HEK293 (cell line): ENCODE results near the gene HTRA1.

Source experiments
- CTCF ChIA-PET: fragments of 350-600 bp; formaldehyde crosslinking; extraction: SDS; loops from one replicate; lab custom pipeline; 2021; ENCODE audit warnings: antibody characterized with exemption; lab: Yijun Ruan, JAX
- POLR2A ChIA-PET: fragments of 300-600 bp; formaldehyde crosslinking; extraction: SDS; loops from one replicate; lab custom pipeline; 2020; ENCODE audit warnings: antibody characterized with exemption, inconsistent platforms; lab: Yijun Ruan, JAX
- H3K27ac ChIP-seq: fragments of 200-500 bp; sonication (Bioruptor generic); 2 replicates; pipeline ENCODE4 v1.5.1; 2014; ENCODE audit warnings: low read depth, low read length, control low read depth, inconsistent platforms; ENCODE audit errors: extremely low read depth
- H3K36me3 ChIP-seq, 2 experiments: fragments of 200-500 bp in 1 of 2; sonication (Bioruptor generic) in 1 of 2; 1 replicate in 1 of 2; 2 replicates in 1 of 2; pipeline ENCODE4 v1.5.1; 2014 to 2017; ENCODE audit warnings: inconsistent platforms in 2 of 2, low read length in 2 of 2; ENCODE audit not compliant: control insufficient read depth in 2 of 2, insufficient read depth in 1 of 2
- H3K4me1 ChIP-seq: fragments of 200-500 bp; sonication (Bioruptor generic); 2 replicates; pipeline ENCODE4 v1.5.1; 2014; ENCODE audit warnings: mild to moderate bottlenecking, low read length, inconsistent platforms; ENCODE audit not compliant: control insufficient read depth, insufficient read depth
- H3K4me3 ChIP-seq: 2 replicates; pipeline ENCODE4 v1.5.1; 2011; ENCODE audit warnings: low read depth, mild to moderate bottlenecking, control low read depth, low read length, moderate library complexity
- H3K9me3 ChIP-seq: fragments of 200-500 bp; sonication (Bioruptor generic); 2 replicates; pipeline ENCODE4 v1.5.1; 2014; ENCODE audit warnings: low read depth, low read length, inconsistent platforms; ENCODE audit not compliant: control insufficient read depth, insufficient read depth
- GLI2 ChIP-seq: fragments of 450-650 bp; formaldehyde crosslinking; IDR thresholded peaks from 2 replicates; pipeline ENCODE4; 2017; ENCODE audit warnings: missing biosample characterization, missing genetic modification characterization, low read depth, borderline replicate concordance
- GLI4 ChIP-seq: fragments of 450-650 bp; formaldehyde crosslinking; IDR thresholded peaks from 2 replicates; pipeline ENCODE4 v1.5.1; 2016; ENCODE audit warnings: missing biosample characterization, missing genetic modification characterization
- GLIS2 ChIP-seq: fragments of 450-650 bp; formaldehyde crosslinking; IDR thresholded peaks from 2 replicates; pipeline ENCODE4 v1.5.1; 2016; ENCODE audit warnings: missing biosample characterization, missing genetic modification characterization
- MZF1 ChIP-seq: fragments of 450-650 bp; formaldehyde crosslinking; IDR thresholded peaks from 2 replicates; pipeline ENCODE4 v1.5.1; 2017; ENCODE audit warnings: missing biosample characterization, missing genetic modification characterization, borderline replicate concordance
- SP2 ChIP-seq: fragments of 450-650 bp; formaldehyde crosslinking; IDR thresholded peaks from 2 replicates; pipeline ENCODE4 v1.5.1; 2016; ENCODE audit warnings: missing biosample characterization, missing genetic modification characterization
- YY1 ChIP-seq: fragments of 450-650 bp; formaldehyde crosslinking; IDR thresholded peaks from 2 replicates; pipeline ENCODE4 v1.5.1; 2018; ENCODE audit warnings: missing biosample characterization, missing genetic modification characterization
- ZBTB11 ChIP-seq: fragments of 450-650 bp; formaldehyde crosslinking; conservative IDR thresholded peaks from 2 replicates; pipeline ENCODE4 v1.5.1; 2016; ENCODE audit warnings: low read depth, missing biosample characterization, missing genetic modification characterization
- ZBTB48 ChIP-seq: fragments of 450-650 bp; formaldehyde crosslinking; IDR thresholded peaks from 2 replicates; pipeline ENCODE4 v1.5.1; 2016; ENCODE audit warnings: missing biosample characterization, missing genetic modification characterization
- ZNF174 ChIP-seq: fragments of 450-650 bp; formaldehyde crosslinking; IDR thresholded peaks from 2 replicates; pipeline ENCODE4 v1.5.0; 2017; ENCODE audit warnings: missing biosample characterization, mild to moderate bottlenecking, missing genetic modification characterization
- ZNF18 ChIP-seq: fragments of 450-650 bp; formaldehyde crosslinking; IDR thresholded peaks from 2 replicates; pipeline ENCODE4 v1.5.1; 2016; ENCODE audit warnings: missing biosample characterization, missing genetic modification characterization
- ZNF223 ChIP-seq: fragments of 450-650 bp; formaldehyde crosslinking; IDR thresholded peaks from 2 replicates; pipeline ENCODE4 v1.5.1; 2016; ENCODE audit warnings: missing biosample characterization, missing genetic modification characterization
- ZNF248 ChIP-seq: fragments of 450-650 bp; formaldehyde crosslinking; IDR thresholded peaks from 2 replicates; pipeline ENCODE4 v1.5.1; 2017; ENCODE audit warnings: missing biosample characterization, missing genetic modification characterization
- ZNF350 ChIP-seq: fragments of 450-650 bp; formaldehyde crosslinking; IDR thresholded peaks from 2 replicates; pipeline ENCODE4 v1.5.0; 2017; ENCODE audit warnings: missing biosample characterization, mild to moderate bottlenecking, missing genetic modification characterization
- ZNF449 ChIP-seq: fragments of 450-650 bp; formaldehyde crosslinking; IDR thresholded peaks from 2 replicates; pipeline ENCODE4 v1.5.1; 2017; ENCODE audit warnings: missing biosample characterization, mild to moderate bottlenecking, missing genetic modification characterization, moderate library complexity
- ZNF514 ChIP-seq: fragments of 450-650 bp; formaldehyde crosslinking; IDR thresholded peaks from 2 replicates; pipeline ENCODE4 v1.5.1; 2016; ENCODE audit warnings: missing biosample characterization, missing genetic modification characterization
- ZNF521 ChIP-seq: fragments of 450-650 bp; formaldehyde crosslinking; IDR thresholded peaks from 2 replicates; pipeline ENCODE4 v1.5.1; 2017; ENCODE audit warnings: missing biosample characterization, mild to moderate bottlenecking, missing genetic modification characterization
- ZNF561 ChIP-seq: fragments of 450-650 bp; IDR thresholded peaks from 2 replicates; pipeline ENCODE4 v1.5.1; 2018; ENCODE audit warnings: missing biosample characterization, missing genetic modification characterization, borderline replicate concordance
- ZNF660 ChIP-seq: fragments of 450-650 bp; IDR thresholded peaks from 2 replicates; pipeline ENCODE4 v1.5.1; 2018; ENCODE audit warnings: missing biosample characterization, mild to moderate bottlenecking, missing genetic modification characterization
- ZNF777 ChIP-seq: fragments of 450-650 bp; formaldehyde crosslinking; IDR thresholded peaks from 2 replicates; pipeline ENCODE4 v1.5.1; 2017; ENCODE audit warnings: missing biosample characterization, missing genetic modification characterization, borderline replicate concordance
- ZSCAN4 ChIP-seq: fragments of 450-650 bp; formaldehyde crosslinking; IDR thresholded peaks from 2 replicates; pipeline ENCODE4 v1.5.1; 2017; ENCODE audit warnings: missing biosample characterization, missing genetic modification characterization
- TF ChIP-seq, protein P1 (sequence below): fragments of 450-650 bp; formaldehyde crosslinking; IDR thresholded peaks from 2 replicates; pipeline ENCODE4 v1.5.1; 2016; ENCODE audit warnings: missing biosample characterization, missing genetic modification characterization
- TF ChIP-seq, protein P2 (sequence below): fragments of 450-650 bp; formaldehyde crosslinking; IDR thresholded peaks from 2 replicates; pipeline ENCODE4 v1.5.0; 2017; ENCODE audit warnings: missing biosample characterization, missing genetic modification characterization, borderline replicate concordance

The HTRA1 gene

DNA sequence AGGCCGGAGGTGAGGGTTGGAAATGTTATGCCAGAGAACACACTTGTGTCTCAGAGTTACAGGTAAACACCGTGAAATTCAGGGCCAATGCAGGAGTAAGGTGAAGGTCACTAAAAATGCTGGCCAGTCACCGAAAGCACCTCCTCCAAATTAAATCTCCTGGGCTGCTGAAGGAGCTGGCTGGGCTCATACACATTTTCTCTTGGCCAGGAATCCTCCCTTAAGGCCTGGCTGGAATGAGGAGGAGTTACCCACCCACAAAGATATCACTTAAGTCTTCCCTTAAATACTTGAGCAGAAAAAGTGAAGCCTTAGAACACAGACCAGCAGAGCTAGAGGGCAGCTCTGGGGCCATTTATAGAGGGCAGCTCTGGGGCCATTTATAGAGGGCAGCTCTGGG lies 46.3 kb downstream of the HTRA1 start:
- Histone ChIP-seq H3K27ac (no peak overlapping the region), H3K4me1 (no peaks in the 10 kb centered on the region; the same call in 1 of the 2 replicates), H3K9me3 (no peaks in the 10 kb centered on the region), H3K4me3 (no peak overlapping the region), H3K36me3 (no peaks in the 10 kb centered on the region)
- ChIA-PET POLR2A (no interaction called here), CTCF (interaction anchor here (0.6 to 0.9 kb wide), 2 partner anchors 58 to 448 kb away, joined by 3 read pairs; no protein-coding TSS in a partner anchor)
- TF ChIP-seq ZNF660 (tag by site-specific recombination) = no peak
- no peak for TF ChIP-seq ZSCAN4 (tag by site-specific recombination)
- no peak for TF ChIP-seq GLIS2 (tag by site-specific recombination)
- TF ChIP-seq ZNF514 (tag by site-specific recombination) = no peak
- no peak for TF ChIP-seq ZNF18 (tag by site-specific recombination)
- TF ChIP-seq GLI4 (tag by site-specific recombination) = no peak
- no peak for TF ChIP-seq ZBTB11 (tag by site-specific recombination)

- no peak overlapping the region for H3K4me3 ChIP-seq
- H3K9me3 ChIP-seq = no peaks in the 10 kb centered on the region
- POLR2A ChIA-PET = interaction anchor here (0.6 kb wide), 1 partner anchor 164 kb away, joined by 3 read pairs; no protein-coding TSS in a partner anchor
- no peaks in the 10 kb centered on the region; the same call in 1 of the 2 replicates for H3K4me1 ChIP-seq
- no peaks in the 10 kb centered on the region for H3K36me3 ChIP-seq
- CTCF ChIA-PET = interaction anchor here (0.5 to 0.9 kb wide), 2 partner anchors 57 to 201 kb away, joined by 3 read pairs; no protein-coding TSS in a partner anchor
- H3K27ac ChIP-seq = no peak overlapping the region
- TF ChIP-seq SP2 (tag by site-specific recombination) (no peak), ZNF521 (tag by site-specific recombination) (no peak), MZF1 (tag by site-specific recombination) (no peak), YY1 (tag by site-specific recombination) (no peak), ZNF174 (tag by site-specific recombination) (no peak), ZNF660 (tag by site-specific recombination) (no peak), ZNF561 (no peak), ZNF248 (tag by site-specific recombination) (no peak), ZNF223 (no peak), ZNF449 (tag by site-specific recombination) (no peak), ZNF777 (tag by site-specific recombination) (no peak), ZNF350 (tag by site-specific recombination) (no peak), ZBTB48 (tag by site-specific recombination) (no peak), GLI2 (tag by site-specific recombination) (no peak)
- TF ChIP-seq, protein P1, sequence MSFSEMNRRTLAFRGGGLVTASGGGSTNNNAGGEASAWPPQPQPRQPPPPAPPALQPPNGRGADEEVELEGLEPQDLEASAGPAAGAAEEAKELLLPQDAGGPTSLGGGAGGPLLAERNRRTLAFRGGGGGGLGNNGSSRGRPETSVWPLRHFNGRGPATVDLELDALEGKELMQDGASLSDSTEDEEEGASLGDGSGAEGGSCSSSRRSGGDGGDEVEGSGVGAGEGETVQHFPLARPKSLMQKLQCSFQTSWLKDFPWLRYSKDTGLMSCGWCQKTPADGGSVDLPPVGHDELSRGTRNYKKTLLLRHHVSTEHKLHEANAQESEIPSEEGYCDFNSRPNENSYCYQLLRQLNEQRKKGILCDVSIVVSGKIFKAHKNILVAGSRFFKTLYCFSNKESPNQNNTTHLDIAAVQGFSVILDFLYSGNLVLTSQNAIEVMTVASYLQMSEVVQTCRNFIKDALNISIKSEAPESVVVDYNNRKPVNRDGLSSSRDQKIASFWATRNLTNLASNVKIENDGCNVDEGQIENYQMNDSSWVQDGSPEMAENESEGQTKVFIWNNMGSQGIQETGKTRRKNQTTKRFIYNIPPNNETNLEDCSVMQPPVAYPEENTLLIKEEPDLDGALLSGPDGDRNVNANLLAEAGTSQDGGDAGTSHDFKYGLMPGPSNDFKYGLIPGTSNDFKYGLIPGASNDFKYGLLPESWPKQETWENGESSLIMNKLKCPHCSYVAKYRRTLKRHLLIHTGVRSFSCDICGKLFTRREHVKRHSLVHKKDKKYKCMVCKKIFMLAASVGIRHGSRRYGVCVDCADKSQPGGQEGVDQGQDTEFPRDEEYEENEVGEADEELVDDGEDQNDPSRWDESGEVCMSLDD (tag by site-specific recombination) = no peak
- TF ChIP-seq, protein P2, sequence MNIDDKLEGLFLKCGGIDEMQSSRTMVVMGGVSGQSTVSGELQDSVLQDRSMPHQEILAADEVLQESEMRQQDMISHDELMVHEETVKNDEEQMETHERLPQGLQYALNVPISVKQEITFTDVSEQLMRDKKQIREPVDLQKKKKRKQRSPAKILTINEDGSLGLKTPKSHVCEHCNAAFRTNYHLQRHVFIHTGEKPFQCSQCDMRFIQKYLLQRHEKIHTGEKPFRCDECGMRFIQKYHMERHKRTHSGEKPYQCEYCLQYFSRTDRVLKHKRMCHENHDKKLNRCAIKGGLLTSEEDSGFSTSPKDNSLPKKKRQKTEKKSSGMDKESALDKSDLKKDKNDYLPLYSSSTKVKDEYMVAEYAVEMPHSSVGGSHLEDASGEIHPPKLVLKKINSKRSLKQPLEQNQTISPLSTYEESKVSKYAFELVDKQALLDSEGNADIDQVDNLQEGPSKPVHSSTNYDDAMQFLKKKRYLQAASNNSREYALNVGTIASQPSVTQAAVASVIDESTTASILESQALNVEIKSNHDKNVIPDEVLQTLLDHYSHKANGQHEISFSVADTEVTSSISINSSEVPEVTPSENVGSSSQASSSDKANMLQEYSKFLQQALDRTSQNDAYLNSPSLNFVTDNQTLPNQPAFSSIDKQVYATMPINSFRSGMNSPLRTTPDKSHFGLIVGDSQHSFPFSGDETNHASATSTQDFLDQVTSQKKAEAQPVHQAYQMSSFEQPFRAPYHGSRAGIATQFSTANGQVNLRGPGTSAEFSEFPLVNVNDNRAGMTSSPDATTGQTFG = no peak
Measured at GRCh38 chr10:122508021-122508420, 46.7 kb downstream of the HTRA1 start.
